Glomerular visceral epithelial cell (primary cell): ENCODE results near the gene FAM124A.

Experiments used
- DNase-seq: peaks from one replicate; pipeline ENCODE4 v3.0.0-alpha.2; 2016; ENCODE audit errors: extremely low spot score

FAM124A gene

DNA sequence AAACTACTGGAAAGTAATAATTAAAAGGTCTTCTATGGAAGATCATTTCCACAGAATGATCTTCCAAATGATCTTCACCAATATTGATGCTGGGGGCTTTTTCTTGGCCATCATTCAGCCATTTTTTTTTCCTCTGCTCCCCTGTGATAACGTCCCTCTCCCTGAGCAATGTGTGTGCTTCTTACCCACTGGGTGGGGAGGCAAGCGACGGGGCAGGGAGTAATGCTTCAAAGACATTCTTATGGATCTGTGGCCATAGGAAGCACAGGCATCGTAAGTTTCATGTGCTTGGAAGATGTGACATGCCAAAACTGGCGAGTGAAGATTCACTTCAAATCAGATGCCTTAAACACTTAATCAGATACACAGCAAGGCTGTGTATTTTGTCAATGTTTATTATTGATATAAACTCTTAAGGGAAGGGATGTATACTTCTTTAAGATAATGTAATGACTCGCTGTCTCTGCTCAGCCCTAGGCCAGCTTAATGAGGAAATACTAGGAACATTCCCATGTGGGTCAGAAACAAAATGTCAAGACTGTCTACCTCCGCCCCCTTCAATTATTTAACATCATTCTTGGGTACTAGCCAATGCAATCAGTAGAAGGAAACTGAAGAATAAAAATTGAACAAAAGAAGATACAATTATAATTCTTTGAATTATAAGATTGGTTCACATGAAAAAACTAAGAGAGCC lies 83.2 kb downstream of the FAM124A start:
- no peak for DNase-seq

DNA sequence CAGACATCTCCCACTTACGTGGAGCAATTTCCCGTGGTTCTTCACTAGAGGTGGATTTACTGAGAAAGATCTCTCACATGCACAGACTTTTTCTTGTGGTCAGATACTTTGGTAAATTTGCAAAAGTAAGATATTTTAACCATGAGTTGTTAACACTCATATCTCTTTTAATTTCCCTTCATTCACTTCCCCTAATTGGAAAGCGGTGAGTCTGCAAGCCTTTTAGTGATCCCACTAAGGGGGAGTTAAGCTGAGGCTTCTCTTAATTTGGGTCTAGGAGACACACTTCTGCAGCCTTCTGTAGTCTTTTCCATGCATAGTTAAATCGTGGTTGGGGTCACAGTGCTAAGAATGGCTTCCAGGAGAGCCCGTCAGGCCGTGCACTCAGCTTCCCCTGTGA lies 86.6 kb downstream of the FAM124A start:
- DNase-seq: no peak

DNA sequence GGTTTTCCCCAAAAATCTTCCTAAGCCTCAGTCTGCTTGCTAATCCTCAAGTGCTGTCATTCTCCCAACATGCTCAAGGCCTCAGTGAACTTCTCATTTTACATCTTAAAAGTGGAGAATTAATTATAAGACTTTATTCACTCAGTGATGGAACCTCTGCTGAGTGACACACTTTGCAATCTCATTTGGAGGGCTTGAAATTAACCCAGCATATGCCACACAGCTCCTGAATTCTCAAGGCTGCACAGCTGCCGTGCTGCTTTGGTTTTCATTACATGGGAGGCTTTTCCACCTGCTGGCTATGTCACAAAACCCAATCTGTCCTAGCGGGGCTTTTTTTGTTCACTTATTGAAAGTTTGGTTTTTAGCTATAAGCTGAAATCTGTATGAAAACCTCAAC lies 89.0 kb downstream of the FAM124A start:
- no peak for DNase-seq

DNA sequence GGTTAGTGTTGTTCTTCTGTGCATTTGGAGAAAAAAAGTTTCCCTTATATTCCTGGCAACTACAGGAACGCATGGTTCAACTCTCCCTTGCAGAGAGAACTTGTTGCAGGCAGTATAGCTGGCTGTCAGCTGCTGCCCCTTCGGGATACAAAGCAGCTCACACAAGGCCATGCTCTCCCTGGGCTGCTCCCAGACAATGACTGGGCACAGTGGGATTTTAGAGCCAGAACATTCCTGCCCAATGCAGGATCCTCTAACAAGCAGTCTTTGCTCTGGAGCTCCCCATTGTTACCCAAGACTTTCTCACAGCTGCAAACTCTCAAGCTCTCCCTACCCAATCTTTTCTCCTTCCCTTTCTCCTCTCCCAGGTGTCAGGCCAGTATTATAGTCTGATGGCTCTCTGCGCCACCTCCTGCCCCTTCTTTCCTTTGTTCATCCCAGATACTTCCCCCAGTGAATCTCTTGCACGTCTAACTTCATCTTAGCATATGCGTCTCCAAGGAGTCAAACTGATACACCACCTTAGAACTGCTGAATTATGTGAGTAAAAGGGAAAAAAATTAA lies 89.8 kb downstream of the FAM124A start:
- DNase-seq: no peak

GRCh38 chr13:51313619-51314018 lies 91.4 kb downstream of the FAM124A start:
- DNase-seq: no peak

DNA sequence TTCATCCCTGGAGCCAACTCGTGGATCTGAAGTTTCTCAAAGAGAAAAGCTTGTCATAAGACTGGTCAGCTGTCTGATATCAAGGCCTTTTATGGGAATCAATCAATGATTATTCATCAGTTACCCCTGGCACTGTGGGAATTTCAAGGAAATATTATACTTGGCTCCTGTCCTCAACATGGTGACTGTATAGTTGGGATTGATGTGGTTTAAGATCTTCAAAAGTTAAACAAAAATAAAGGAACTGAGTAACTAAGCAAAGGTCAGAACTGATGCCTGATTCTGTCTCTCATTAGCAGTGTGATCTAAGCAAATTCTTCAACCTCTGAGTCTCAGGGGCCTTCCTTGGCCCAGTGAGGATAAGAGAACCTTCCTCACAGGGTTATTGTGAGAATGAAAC lies 95.1 kb downstream of the FAM124A start:
- peak; percentile 15 for DNase-seq

GRCh38 chr13:51318015-51318414 lies 95.8 kb downstream of the FAM124A start:
- no peak for DNase-seq

- no peak for DNase-seq
Measured at GRCh38 chr13:51318876-51319275, 96.7 kb downstream of the FAM124A start.

GRCh38 chr13:51321836-51322235 lies 99.6 kb downstream of the FAM124A start:
- no peak for DNase-seq

DNA sequence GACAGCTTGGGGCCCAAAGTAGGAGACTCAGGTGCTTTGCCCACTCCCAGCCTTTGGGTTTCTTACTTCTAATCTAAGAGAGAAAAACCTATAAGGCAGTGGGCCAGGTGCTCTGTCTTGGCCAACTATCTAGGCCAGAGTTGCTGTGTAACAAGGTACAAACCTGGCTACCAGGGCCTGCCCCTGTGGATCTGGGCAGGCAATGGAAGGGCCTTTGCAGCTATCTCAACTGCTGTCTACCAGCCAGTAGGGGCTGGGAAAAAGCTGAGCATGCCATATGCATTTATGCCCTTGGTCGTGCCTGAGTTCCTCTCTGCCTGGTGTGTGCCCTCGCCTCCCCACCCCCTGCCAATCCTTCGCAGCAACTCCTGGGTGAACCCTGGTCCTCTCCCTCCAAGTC lies 100.6 kb downstream of the FAM124A start:
- no peak for DNase-seq

- DNase-seq: no peak
Measured at GRCh38 chr13:51323824-51324511, 101.8 kb downstream of the FAM124A start.

GRCh38 chr13:51324714-51325420 lies 102.7 kb downstream of the FAM124A start:
- no peak for DNase-seq

DNA sequence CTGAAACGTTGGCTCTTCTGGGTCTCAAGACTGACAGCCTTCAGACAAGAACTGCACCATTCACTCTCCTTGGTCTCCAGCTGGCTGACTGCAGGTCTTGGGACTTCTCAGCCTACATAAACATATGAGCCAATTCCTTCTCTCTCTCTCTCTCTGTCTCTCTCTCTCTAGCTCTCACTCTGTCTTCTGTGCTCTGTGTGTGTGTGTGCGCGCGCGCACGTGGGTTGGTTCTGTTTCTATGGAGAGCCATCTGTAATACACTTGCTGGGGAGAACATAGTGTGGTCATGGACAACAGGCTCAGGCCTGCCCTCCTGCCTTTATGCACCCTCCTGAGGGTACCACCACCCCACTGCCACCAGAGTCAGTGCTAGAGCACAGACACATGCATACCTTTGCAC lies 103.6 kb downstream of the FAM124A start:
- no peak for DNase-seq

DNA sequence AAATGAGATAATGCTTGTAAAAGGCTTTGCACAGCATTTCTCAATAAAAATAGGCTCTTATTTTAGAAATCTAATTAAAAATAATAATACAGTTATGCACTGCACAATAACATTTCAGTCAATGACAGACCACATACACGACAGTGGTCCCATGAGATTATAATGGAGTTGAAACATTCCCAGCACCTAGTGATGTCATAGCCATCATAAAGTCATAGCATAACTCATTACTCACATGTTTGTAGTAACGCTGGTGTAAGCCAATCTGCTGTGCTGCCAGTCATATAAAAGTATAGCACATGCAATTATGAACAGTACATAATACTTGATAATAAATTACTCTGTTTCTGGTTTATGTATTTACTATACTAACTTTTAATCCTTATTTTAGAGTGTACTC lies 104.6 kb downstream of the FAM124A start:
- DNase-seq: no peak

GRCh38 chr13:51327961-51328360 lies 105.8 kb downstream of the FAM124A start:
- DNase-seq: no peak

DNA sequence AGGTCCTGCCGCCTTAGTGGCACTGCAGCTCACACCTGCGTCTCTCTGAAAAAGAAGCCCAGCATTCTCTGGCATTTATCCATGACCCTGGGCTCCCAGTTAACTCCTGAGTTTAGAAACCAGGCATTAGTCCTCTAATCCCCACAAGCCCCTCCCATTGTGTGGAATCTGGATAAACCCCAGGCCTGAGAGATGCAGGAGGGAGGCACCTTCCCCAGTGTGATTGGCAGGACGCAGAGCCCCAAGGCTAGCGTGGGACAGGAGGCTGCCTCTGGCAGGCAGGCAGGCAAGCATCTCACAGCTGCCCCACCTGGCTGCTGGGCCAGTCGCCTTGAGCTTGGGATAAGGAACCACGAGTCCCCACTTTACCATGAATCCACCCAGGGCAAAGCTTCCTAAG lies 106.3 kb downstream of the FAM124A start:
- no peak for DNase-seq

DNA sequence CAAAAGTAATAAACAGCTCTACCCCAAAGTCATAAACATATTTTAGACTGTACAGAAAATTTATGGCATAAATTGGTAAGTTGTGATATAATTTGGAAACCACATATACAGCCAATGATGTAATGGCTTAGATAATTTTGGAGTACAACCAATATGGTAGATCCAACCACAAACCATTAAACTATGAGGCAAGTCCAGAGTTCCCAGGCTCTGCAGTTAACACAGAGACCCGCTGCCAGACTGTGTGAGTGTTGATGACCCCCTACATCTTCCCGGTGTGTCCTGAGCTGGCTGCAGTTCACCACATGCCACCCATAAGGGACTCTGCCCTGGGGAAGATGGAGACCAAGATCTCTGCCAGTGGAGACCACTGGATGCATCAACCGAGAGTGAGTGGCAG lies 107.4 kb downstream of the FAM124A start:
- DNase-seq: peak; percentile 24

- DNase-seq: peak; percentile 74
Measured at GRCh38 chr13:51330791-51331190, 108.6 kb downstream of the FAM124A start.

DNA sequence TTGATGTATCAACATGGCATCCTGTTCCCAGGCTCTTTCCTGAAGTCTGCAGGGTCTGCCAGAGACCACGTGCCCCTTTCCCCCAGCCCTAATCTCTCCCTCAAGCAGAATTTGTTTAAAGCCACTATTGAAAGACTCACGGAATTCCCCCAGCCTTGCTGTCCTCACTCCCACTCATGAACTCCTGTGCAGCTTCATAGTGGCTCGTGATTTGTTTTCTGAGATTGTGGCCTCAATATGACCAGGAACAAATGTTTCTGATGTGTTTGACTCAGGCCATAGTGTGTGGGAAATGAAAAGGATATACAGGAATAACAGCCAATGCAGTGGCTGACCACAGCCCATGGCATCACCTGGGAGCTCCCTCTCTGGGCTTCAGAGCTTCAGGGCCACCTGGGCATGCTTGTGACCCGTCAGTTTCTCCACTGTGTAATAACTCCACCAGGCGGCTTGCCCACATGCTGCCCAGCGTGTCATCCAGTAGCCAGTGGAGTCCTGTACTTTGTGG lies 109.2 kb downstream of the FAM124A start:
- DNase-seq: peak; percentile 16

- no peak for DNase-seq
Measured at GRCh38 chr13:51332566-51333361, 110.6 kb downstream of the FAM124A start.

DNA sequence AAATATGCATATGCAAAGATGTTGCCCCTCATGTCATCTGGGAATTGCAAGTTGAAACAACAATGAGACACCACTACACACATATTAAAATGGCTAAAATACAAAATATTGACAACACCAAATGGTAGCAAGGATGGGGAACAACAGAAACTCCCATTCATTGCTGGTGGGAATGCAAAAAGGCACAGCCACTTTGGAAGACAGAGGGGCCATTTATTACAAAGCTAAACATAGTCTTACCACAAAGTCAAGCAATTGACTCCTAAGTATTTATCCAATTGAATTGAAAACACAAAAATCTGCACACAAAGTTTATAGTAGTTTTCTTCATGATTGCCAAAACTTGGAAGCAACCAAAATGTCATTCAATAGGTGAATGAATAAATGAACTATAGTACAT lies 111.2 kb downstream of the FAM124A start:
- no peak for DNase-seq

- DNase-seq: no peak
Measured at GRCh38 chr13:51333826-51334225, 111.6 kb downstream of the FAM124A start.
